SK-N-SH (cell line): ENCODE measurements around the gene FAM200A. TPM values are rescaled to one million over a fixed set of nuclear protein-coding genes. Genes with fewer than 3 reads are reported as not detected.

Experiments
- CTCF ChIA-PET: fragments of 300-600, 350-600 bp; formaldehyde crosslinking; extraction: SDS; loops from one replicate; lab custom pipeline; 2021; lab: Yijun Ruan, JAX
- POLR2A ChIA-PET: fragments of 350-600 bp; sonication (Branson Sonifier 250); formaldehyde crosslinking; extraction: SDS; loops from one replicate; lab custom pipeline; 2020; ENCODE audit warnings: antibody characterized with exemption, inconsistent platforms; lab: Yijun Ruan, JAX
- DNase-seq: peaks from one replicate; pipeline ENCODE4 v3.0.0; 2012
- H2AFZ ChIP-seq: fragments of 200-600 bp; sonication (generic); 2 replicates; pipeline ENCODE4 v1.8.1; 2016; ENCODE audit warnings: antibody characterized with exemption, mild to moderate bottlenecking, low read depth
- H3F3A ChIP-seq: fragments of 200-600 bp; sonication (generic); replicated peaks from 2 replicates; pipeline ENCODE3; 2016; ENCODE audit warnings: antibody characterized with exemption, mild to moderate bottlenecking; ENCODE audit not compliant: insufficient read depth
- H3K27ac ChIP-seq, 2 experiments: fragments of 200-500 bp in 1 of 2; fragments of 200-600 bp in 1 of 2; sonication (Bioruptor generic) in 1 of 2; sonication (generic), shearing (Covaris generic) in 1 of 2; 2 replicates each; pipeline versions ENCODE4 v1.5.1 to v1.6.1; 2014 to 2016; ENCODE audit warnings: low read depth in 2 of 2, inconsistent platforms in 1 of 2, low read length in 1 of 2, mild to moderate bottlenecking in 1 of 2, mixed read lengths in 1 of 2
- H3K27me3 ChIP-seq: fragments of 200-600 bp; sonication (generic), shearing (Covaris generic); 2 replicates; pipeline ENCODE4 v1.6.1; 2016; ENCODE audit warnings: mixed run types; ENCODE audit not compliant: insufficient read depth
- H3K36me3 ChIP-seq, 2 experiments: fragments of 200-500 bp in 1 of 2; fragments of 200-600 bp in 1 of 2; sonication (Bioruptor generic) in 1 of 2; sonication (generic) in 1 of 2; replicated peaks in 1 of 2; 2 replicates each; pipeline versions ENCODE3 to v1.5.1; 2014 to 2016; ENCODE audit warnings: low read length in 1 of 2, mild to moderate bottlenecking in 1 of 2; ENCODE audit not compliant: insufficient read depth in 2 of 2, control insufficient read depth in 1 of 2
- H3K4me1 ChIP-seq, 2 experiments: fragments of 200-500 bp in 1 of 2; fragments of 200-600 bp in 1 of 2; sonication (Bioruptor generic) in 1 of 2; sonication (generic), shearing (Covaris generic) in 1 of 2; 2 replicates each; pipeline versions ENCODE4 v1.5.1 to v1.6.1; 2014 to 2016; ENCODE audit warnings: low read depth in 1 of 2, low read length in 1 of 2, mixed run types in 1 of 2; ENCODE audit not compliant: insufficient read depth in 2 of 2, control insufficient read depth in 1 of 2
- H3K4me2 ChIP-seq: fragments of 200-600 bp; sonication (generic), shearing (Covaris generic); 2 replicates; pipeline ENCODE4 v1.6.1; 2017; ENCODE audit warnings: mixed run types
- H3K4me3 ChIP-seq, 2 experiments: fragments of 200-500 bp in 1 of 2; fragments of 200-600 bp in 1 of 2; sonication (Bioruptor generic) in 1 of 2; sonication (generic), shearing (Covaris generic) in 1 of 2; 2 replicates each; pipeline versions ENCODE4 v1.5.1 to v1.8.1; 2014 to 2016; ENCODE audit warnings: low read depth in 2 of 2, inconsistent platforms in 1 of 2, low read length in 1 of 2, mild to moderate bottlenecking in 1 of 2, mixed read lengths in 1 of 2, moderate library complexity in 1 of 2
- H3K79me2 ChIP-seq: fragments of 200-600 bp; sonication (generic); 2 replicates; pipeline ENCODE4 v1.8.1; 2017; ENCODE audit warnings: mild to moderate bottlenecking; ENCODE audit not compliant: insufficient read depth
- H3K9ac ChIP-seq: fragments of 200-600 bp; sonication (generic); 2 replicates; pipeline ENCODE4 v1.6.1; 2017; ENCODE audit warnings: mixed run types
- H3K9me2 ChIP-seq: fragments of 200-600 bp; sonication (generic); 2 replicates; pipeline ENCODE4 v1.6.1; 2017; ENCODE audit warnings: mixed run types
- H3K9me3 ChIP-seq: fragments of 200-600 bp; sonication (generic); 2 replicates; pipeline ENCODE4 v1.6.1; 2017; ENCODE audit warnings: mixed run types, mild to moderate bottlenecking, moderate library complexity
- H4K20me1 ChIP-seq: fragments of 200-600 bp; sonication (generic); 2 replicates; pipeline ENCODE4 v1.6.1; 2017; ENCODE audit warnings: mild to moderate bottlenecking, mixed run types; ENCODE audit not compliant: insufficient read depth
- EP300 ChIP-seq, 2 experiments: IDR thresholded peaks; 2 replicates each; pipeline versions ENCODE4 v1.4.0 to v1.6.1; 2012; ENCODE audit warnings: borderline replicate concordance in 1 of 2, low read depth in 1 of 2, low read length in 1 of 2
- EZH2phosphoT487 ChIP-seq: fragments of 200-600 bp; sonication (generic); IDR thresholded peaks from 2 replicates; pipeline ENCODE4 v1.6.1; 2017; ENCODE audit warnings: low read depth, mixed run types, mild to moderate bottlenecking, antibody characterized with exemption, moderate library complexity, borderline replicate concordance
- FOSL2 ChIP-seq: IDR thresholded peaks from 2 replicates; pipeline ENCODE4 v1.4.0; 2012; ENCODE audit warnings: low read depth, mild to moderate bottlenecking, moderate library complexity, borderline replicate concordance
- JUND ChIP-seq: IDR thresholded peaks from 2 replicates; pipeline ENCODE4 v1.4.0; 2012
- NFIC ChIP-seq: IDR thresholded peaks from 2 replicates; pipeline ENCODE4 v1.4.0; 2012; ENCODE audit warnings: borderline replicate concordance
- POLR2AphosphoS5 ChIP-seq: IDR thresholded peaks from 2 replicates; pipeline ENCODE4 v1.6.1; 2012; ENCODE audit warnings: low read depth, low read length
- TAF1 ChIP-seq: IDR thresholded peaks from 2 replicates; pipeline ENCODE4 v1.6.1; 2012; ENCODE audit warnings: low read depth, mild to moderate bottlenecking, low read length, moderate library complexity, borderline replicate concordance
- TCF12 ChIP-seq: IDR thresholded peaks from 2 replicates; pipeline ENCODE4 v1.4.0; 2012
- TEAD4 ChIP-seq: IDR thresholded peaks from 2 replicates; pipeline ENCODE4 v1.4.0; 2012; ENCODE audit warnings: mild to moderate bottlenecking, borderline replicate concordance; ENCODE audit not compliant: insufficient read depth
- WGBS: methylation state at CpG from one replicate; pipeline ENCODE4 v1.1.6; 2017; ENCODE audit warnings: low lambda C conversion rate; 5-methylcytosine and 5-hydroxymethylcytosine counted together
- polyA plus RNA-seq, 3 experiments: library from polyadenylated mRNA; depleted of rRNA; stranded (reverse); fragments of >200 nt; gene quantifications; 2 replicates each; pipeline ENCODE4 v1.2.3, GENCODE V29; 2012
- TF ChIP-seq, protein P1 (sequence below): IDR thresholded peaks from 2 replicates; pipeline ENCODE4 v1.6.1; 2012; ENCODE audit warnings: mild to moderate bottlenecking, low read depth, low read length, moderate library complexity
- TF ChIP-seq, protein P2 (sequence below): IDR thresholded peaks from 2 replicates; pipeline ENCODE4; 2012
- TF ChIP-seq, protein P3 (sequence below): fragments of 150-350 bp; IDR thresholded peaks from 2 replicates; pipeline ENCODE4 v1.6.1; 2017; ENCODE audit warnings: antibody characterized with exemption, low read length, low read depth, borderline replicate concordance
- TF ChIP-seq, protein P4 (sequence below): IDR thresholded peaks from 2 replicates; pipeline ENCODE4 v1.4.0; 2012; ENCODE audit warnings: low read depth, borderline replicate concordance
- TF ChIP-seq, protein P5 (sequence below): IDR thresholded peaks from 2 replicates; pipeline ENCODE4 v1.4.0; 2012; ENCODE audit warnings: low read depth

FAM200A gene
- polyA plus RNA-seq, 1 of the 3 experiments (the other 2 are of a cell fraction) = 6.2 TPM

DNA sequence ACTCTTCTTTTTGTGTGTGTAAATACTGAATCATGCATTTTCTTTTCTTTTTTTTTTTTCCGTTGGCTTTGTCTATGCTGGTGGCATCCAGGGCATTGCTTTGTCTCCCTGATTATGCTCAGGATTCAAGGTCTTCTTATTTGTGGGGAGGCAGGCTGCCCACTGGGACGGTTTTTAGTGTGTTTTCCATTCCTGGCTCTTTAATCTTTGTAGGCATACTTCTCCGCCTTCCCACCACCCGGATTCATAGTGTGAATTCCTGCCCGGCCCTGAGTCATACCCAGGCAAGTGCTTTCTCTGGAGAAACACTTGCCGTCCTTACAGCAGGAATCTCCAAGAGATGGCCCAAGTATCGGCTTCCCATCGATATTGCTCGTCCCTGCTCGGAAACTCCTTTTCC is 11.7 kb upstream of the FAM200A start:
- Histone ChIP-seq H3K4me3 (no peak overlapping the region; a peak in 1 of 4 replicates), H3K27ac (peak overlapping the region; percentile 3 to 99; a peak in 3 of 4 replicates)
- DNase-seq = no peak

More for the DNA sequence above, 11.7 kb upstream of the FAM200A start:
- no peaks in the 10 kb centered on the region for H3K27me3 ChIP-seq
- peak overlapping the region; percentile 68 for H3K4me2 ChIP-seq
- TF ChIP-seq, protein P1, sequence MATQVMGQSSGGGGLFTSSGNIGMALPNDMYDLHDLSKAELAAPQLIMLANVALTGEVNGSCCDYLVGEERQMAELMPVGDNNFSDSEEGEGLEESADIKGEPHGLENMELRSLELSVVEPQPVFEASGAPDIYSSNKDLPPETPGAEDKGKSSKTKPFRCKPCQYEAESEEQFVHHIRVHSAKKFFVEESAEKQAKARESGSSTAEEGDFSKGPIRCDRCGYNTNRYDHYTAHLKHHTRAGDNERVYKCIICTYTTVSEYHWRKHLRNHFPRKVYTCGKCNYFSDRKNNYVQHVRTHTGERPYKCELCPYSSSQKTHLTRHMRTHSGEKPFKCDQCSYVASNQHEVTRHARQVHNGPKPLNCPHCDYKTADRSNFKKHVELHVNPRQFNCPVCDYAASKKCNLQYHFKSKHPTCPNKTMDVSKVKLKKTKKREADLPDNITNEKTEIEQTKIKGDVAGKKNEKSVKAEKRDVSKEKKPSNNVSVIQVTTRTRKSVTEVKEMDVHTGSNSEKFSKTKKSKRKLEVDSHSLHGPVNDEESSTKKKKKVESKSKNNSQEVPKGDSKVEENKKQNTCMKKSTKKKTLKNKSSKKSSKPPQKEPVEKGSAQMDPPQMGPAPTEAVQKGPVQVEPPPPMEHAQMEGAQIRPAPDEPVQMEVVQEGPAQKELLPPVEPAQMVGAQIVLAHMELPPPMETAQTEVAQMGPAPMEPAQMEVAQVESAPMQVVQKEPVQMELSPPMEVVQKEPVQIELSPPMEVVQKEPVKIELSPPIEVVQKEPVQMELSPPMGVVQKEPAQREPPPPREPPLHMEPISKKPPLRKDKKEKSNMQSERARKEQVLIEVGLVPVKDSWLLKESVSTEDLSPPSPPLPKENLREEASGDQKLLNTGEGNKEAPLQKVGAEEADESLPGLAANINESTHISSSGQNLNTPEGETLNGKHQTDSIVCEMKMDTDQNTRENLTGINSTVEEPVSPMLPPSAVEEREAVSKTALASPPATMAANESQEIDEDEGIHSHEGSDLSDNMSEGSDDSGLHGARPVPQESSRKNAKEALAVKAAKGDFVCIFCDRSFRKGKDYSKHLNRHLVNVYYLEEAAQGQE = no peak
- TF ChIP-seq, protein P2, sequence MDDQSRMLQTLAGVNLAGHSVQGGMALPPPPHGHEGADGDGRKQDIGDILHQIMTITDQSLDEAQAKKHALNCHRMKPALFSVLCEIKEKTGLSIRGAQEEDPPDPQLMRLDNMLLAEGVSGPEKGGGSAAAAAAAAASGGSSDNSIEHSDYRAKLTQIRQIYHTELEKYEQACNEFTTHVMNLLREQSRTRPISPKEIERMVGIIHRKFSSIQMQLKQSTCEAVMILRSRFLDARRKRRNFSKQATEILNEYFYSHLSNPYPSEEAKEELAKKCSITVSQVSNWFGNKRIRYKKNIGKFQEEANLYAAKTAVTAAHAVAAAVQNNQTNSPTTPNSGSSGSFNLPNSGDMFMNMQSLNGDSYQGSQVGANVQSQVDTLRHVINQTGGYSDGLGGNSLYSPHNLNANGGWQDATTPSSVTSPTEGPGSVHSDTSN = 0 out of 2 replicates have a peak, but pooled peaks have one; percentile 23
- TF ChIP-seq POLR2AphosphoS5 (peak; percentile 20; the same call in 1 of the 2 replicates), TCF12 (peak; percentile 47; the same call in 1 of the 2 replicates), JUND (peak; percentile 81), NFIC (peak; percentile 58), TEAD4 (0 out of 2 replicates have a peak, but pooled peaks have one; percentile 47), EP300 (IDR thresholded peaks at IDR 0.05; ENCODE audit: borderline replicate concordance in 1 of 2, low read depth in 1 of 2, low read length in 1 of 2) (peak in 1 of 2 experiments; percentile 51; a peak in 1 of 4 replicates), TAF1 (peak; percentile 12; the same call in 1 of the 2 replicates), FOSL2 (peak; percentile 93), EZH2phosphoT487 (no peak)
- TF ChIP-seq, protein P3, sequence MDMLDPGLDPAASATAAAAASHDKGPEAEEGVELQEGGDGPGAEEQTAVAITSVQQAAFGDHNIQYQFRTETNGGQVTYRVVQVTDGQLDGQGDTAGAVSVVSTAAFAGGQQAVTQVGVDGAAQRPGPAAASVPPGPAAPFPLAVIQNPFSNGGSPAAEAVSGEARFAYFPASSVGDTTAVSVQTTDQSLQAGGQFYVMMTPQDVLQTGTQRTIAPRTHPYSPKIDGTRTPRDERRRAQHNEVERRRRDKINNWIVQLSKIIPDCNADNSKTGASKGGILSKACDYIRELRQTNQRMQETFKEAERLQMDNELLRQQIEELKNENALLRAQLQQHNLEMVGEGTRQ = no peak
- TF ChIP-seq, protein P4, sequence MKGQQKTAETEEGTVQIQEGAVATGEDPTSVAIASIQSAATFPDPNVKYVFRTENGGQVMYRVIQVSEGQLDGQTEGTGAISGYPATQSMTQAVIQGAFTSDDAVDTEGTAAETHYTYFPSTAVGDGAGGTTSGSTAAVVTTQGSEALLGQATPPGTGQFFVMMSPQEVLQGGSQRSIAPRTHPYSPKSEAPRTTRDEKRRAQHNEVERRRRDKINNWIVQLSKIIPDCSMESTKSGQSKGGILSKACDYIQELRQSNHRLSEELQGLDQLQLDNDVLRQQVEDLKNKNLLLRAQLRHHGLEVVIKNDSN = no peak
- TF ChIP-seq, protein P5, sequence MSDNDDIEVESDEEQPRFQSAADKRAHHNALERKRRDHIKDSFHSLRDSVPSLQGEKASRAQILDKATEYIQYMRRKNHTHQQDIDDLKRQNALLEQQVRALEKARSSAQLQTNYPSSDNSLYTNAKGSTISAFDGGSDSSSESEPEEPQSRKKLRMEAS = peak; percentile 61; the same call in 1 of the 2 replicates
- 47% methylated on average over 10 of the region's 10 CpGs for WGBS
- ChIA-PET POLR2A (no interaction called here), CTCF (no interaction called here)
- H4K20me1 ChIP-seq = peaks cover 8% of the 10 kb centered on the region; the same call in 1 of the 2 replicates
- no peaks in the 10 kb centered on the region for H3K9me2 ChIP-seq
- peaks cover 13 to 29% of the 10 kb centered on the region in 2 experiments; a peak in 3 of 4 replicates for H3K4me1 ChIP-seq
- peaks cover 84% of the 10 kb centered on the region for H3K79me2 ChIP-seq
- peaks cover 61% of the 10 kb centered on the region for H3F3A ChIP-seq
- peak overlapping the region; percentile 41; the same call in 1 of the 2 replicates for H3K9ac ChIP-seq
- H2AFZ ChIP-seq = no peak overlapping the region
- H3K36me3 ChIP-seq = peaks cover 55 to 75% of the 10 kb centered on the region in 2 experiments
- H3K9me3 ChIP-seq = no peaks in the 10 kb centered on the region
